HuH-7 (cell line): ENCODE measurements around the gene PIP4K2A.
"Not testable (repeated sequence)": the region's sequence is repeated elsewhere in the genome, so short reads cannot be mapped to it uniquely, and the experiment has no call there.

Experiments
- DNase-seq: peaks from one replicate; pipeline ENCODE4 v3.0.0; 2011; ENCODE audit warnings: low spot score

The PIP4K2A gene

GRCh38 chr10:22693860-22694259 is 20.5 kb downstream of the PIP4K2A start:
- no peak for DNase-seq

GRCh38 chr10:22693371-22693784 is 21.0 kb downstream of the PIP4K2A start:
- no peak for DNase-seq

GRCh38 chr10:22692119-22692518 is 22.3 kb downstream of the PIP4K2A start:
- DNase-seq: not testable (repeated sequence)

- DNase-seq: no peak
Measured at GRCh38 chr10:22690614-22691431, 23.6 kb downstream of the PIP4K2A start.

GRCh38 chr10:22690158-22690557 is 24.2 kb downstream of the PIP4K2A start:
- DNase-seq: no peak

GRCh38 chr10:22686347-22686746 is 28.0 kb downstream of the PIP4K2A start:
- no peak for DNase-seq

- DNase-seq: no peak
Measured at GRCh38 chr10:22685926-22686325, 28.5 kb downstream of the PIP4K2A start.

GRCh38 chr10:22684699-22685098 is 29.7 kb downstream of the PIP4K2A start:
- no peak for DNase-seq

- DNase-seq: no peak
Measured at GRCh38 chr10:22683140-22683389, 31.3 kb downstream of the PIP4K2A start.

- no peak for DNase-seq
Measured at GRCh38 chr10:22682237-22683139, 31.9 kb downstream of the PIP4K2A start.

GRCh38 chr10:22681783-22682183 is 32.6 kb downstream of the PIP4K2A start:
- DNase-seq: peak; percentile 37

- DNase-seq: no peak
Measured at GRCh38 chr10:22681301-22681700, 33.1 kb downstream of the PIP4K2A start.

GRCh38 chr10:22679608-22680007 is 34.8 kb downstream of the PIP4K2A start:
- DNase-seq: no peak

- no peak for DNase-seq
Measured at GRCh38 chr10:22677333-22677732, 37.0 kb downstream of the PIP4K2A start.

- DNase-seq: no peak
Measured at GRCh38 chr10:22676435-22676834, 37.9 kb downstream of the PIP4K2A start.

- DNase-seq: no peak
Measured at GRCh38 chr10:22674573-22674930, 39.8 kb downstream of the PIP4K2A start.

- no peak for DNase-seq
Measured at GRCh38 chr10:22673785-22674572, 40.4 kb downstream of the PIP4K2A start.

GRCh38 chr10:22673091-22673392 is 41.3 kb downstream of the PIP4K2A start:
- no peak for DNase-seq

- DNase-seq: no peak
Measured at GRCh38 chr10:22672319-22673090, 41.9 kb downstream of the PIP4K2A start.

GRCh38 chr10:22670788-22671187 is 43.6 kb downstream of the PIP4K2A start:
- DNase-seq: no peak

- DNase-seq: no peak
Measured at GRCh38 chr10:22669163-22669711, 45.1 kb downstream of the PIP4K2A start.

GRCh38 chr10:22667093-22667480 is 47.3 kb downstream of the PIP4K2A start:
- DNase-seq: no peak
